Spleen (tissue), 11 donors: ENCODE measurements around the gene MYLK4. TPM values are rescaled to one million over a fixed set of nuclear protein-coding genes. Genes with fewer than 3 reads are reported as not detected.

ENCODE experiments used
- DNase-seq: peaks from one replicate; pipeline ENCODE4 v3.0.0-alpha.2; 2020
- H3K27ac ChIP-seq, 8 donors: fragments of 200-600 bp; sonication (generic) in 7 of 8; 1 replicate in 4 of 8; 2 replicates in 4 of 8; pipeline versions ENCODE4 v1.5.0 to v1.8.0; 2016 to 2021; ENCODE audit warnings: inconsistent platforms in 4 of 8, mild to moderate bottlenecking in 4 of 8, moderate library complexity in 1 of 8
- H3K27me3 ChIP-seq, 7 donors: fragments of 200-600 bp; sonication (generic) in 6 of 7; replicated peaks in 1 of 7; 1 replicate in 4 of 7; 2 replicates in 3 of 7; pipeline versions ENCODE4 v1.5.0 to v1.8.0; 2016 to 2021; ENCODE audit warnings: inconsistent platforms in 3 of 7, mild to moderate bottlenecking in 1 of 7
- H3K36me3 ChIP-seq, 6 donors: fragments of 200-600 bp; sonication (generic) in 5 of 6; 1 replicate in 4 of 6; 2 replicates in 2 of 6; pipeline versions ENCODE4 v1.5.0 to v1.8.0; 2016 to 2021; ENCODE audit warnings: inconsistent platforms in 2 of 6
- H3K4me1 ChIP-seq, 6 donors: fragments of 200-600 bp; sonication (generic) in 5 of 6; 1 replicate in 3 of 6; 2 replicates in 3 of 6; pipeline versions ENCODE4 v1.5.0 to v1.8.0; 2016 to 2021; ENCODE audit warnings: inconsistent platforms in 3 of 6
- H3K4me3 ChIP-seq, 8 donors: fragments of 200-600 bp; sonication (generic) in 7 of 8; 1 replicate in 4 of 8; 2 replicates in 4 of 8; pipeline versions ENCODE4 v1.5.0 to v1.8.0; 2016 to 2021; ENCODE audit warnings: inconsistent platforms in 4 of 8, mild to moderate bottlenecking in 4 of 8, moderate library complexity in 2 of 8
- H3K9me3 ChIP-seq, 8 donors: fragments of 200-600 bp; sonication (generic) in 7 of 8; 1 replicate in 4 of 8; 2 replicates in 4 of 8; pipeline versions ENCODE4 v1.5.0 to v1.8.0; 2016 to 2021; ENCODE audit warnings: inconsistent platforms in 4 of 8
- POLR2A ChIP-seq, 3 donors: fragments of 450-650 bp; IDR thresholded peaks; one replicate each; pipeline ENCODE4 v1.5.1; 2017; ENCODE audit warnings: antibody characterized with exemption in 3 of 3, mild to moderate bottlenecking in 1 of 3
- POLR2AphosphoS5 ChIP-seq, 3 donors: sonication (generic); formaldehyde crosslinking; IDR thresholded peaks; one replicate each; pipeline ENCODE4 v1.5.1; 2017; ENCODE audit warnings: antibody characterized with exemption in 3 of 3
- WGBS, 5 donors: extraction: QIAGEN DNeasy Blood & Tissue Kit in 3 of 5; methylation state at CpG; one replicate each; pipeline versions ENCODE4 v1.1.5 to v1.1.7; 2013 to 2018; 5-methylcytosine and 5-hydroxymethylcytosine counted together
- intact Hi-C: fragments of 100-400 bp; cut with DNase I; formaldehyde crosslinking; loops from one replicate; pipeline ENCODE4 v1.15.0; 2023; ENCODE audit warnings: low total_unique reads
- polyA plus RNA-seq, 3 donors: library from polyadenylated mRNA; stranded (reverse); fragments of 200-250 nt; gene quantifications; one replicate each; pipeline ENCODE4 v1.2.1, GENCODE V29; 2013
- total RNA-seq, 7 donors: library from RNA; depleted of rRNA in 3 of 7; stranded (reverse); fragments of >200 nt in 3 of 7; fragmentation: NEBNext Ultra II Directional in 4 of 7; extraction: Animal tissue kit (Norgen Biotek cat#: 25700) in 4 of 7; gene quantifications; one replicate each; pipeline versions ENCODE4 v1.1.0 to v1.2.1, GENCODE V29; 2016 to 2021
- TF ChIP-seq, protein P1 (sequence below), 11 experiments: fragments of 200-600 bp in 7 of 11; fragments of 450-650 bp in 4 of 11; sonication (generic) in 4 of 11; IDR thresholded peaks in 8 of 11; conservative IDR thresholded peaks in 3 of 11; 1 replicate in 7 of 11; 2 replicates in 4 of 11; pipeline versions ENCODE4 v1.4.0 to v1.8.0; 2016 to 2021; ENCODE audit warnings: antibody characterized with exemption in 11 of 11, inconsistent platforms in 4 of 11, mild to moderate bottlenecking in 1 of 11
- donor health status: healthy with polysubstance abuse.
- donor health status: DM: no; HTN: no; CAD: no; lungs with moderate emphysema.
- donor health status: DM: no; HTN: no; CAD: no.
- donor health status: Bipolar disorder and iron deficiency.
- donor health status: healthy.
- donor health status: DM: no; HTN: no; CAD: no.
- donor health status: DM: yes; HTN: yes; CAD: no.

The MYLK4 gene
- total and polyA plus RNA-seq, 10 donors: 0.21 to 1.9 (median 0.76) TPM

DNA sequence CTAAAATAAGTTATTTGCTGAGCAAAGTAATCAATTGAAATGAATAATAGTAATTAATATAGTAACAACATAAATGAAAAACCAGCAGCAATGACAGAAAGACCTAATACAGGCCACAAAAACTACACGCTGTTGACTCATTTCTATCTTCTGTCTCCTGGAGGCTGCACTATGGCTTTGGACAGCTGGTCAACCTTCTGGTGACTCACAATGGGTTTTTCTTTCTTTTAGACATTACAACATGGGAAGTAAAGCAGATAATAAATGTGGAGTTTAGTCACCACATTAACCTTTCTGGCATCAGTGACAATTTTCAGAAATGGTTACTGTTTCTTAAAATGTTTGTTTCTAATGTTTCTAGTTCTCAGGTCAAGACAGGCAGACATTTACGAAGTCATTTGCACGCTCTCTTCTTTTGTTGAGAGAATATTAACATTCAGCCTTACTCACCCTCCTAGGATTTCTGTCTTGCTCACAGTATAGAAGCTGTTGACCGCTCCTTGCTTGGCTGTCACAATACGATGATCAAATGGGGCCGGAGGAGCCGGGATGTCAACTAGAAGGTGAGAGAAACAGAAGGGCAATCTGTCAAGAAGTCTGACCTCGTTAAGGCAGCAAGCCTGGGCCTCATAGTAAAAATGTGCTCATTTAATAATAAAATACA, 62.2 kb downstream of the MYLK4 start:
- Histone ChIP-seq H3K36me3 (no peaks in the 10 kb centered on the region), H3K4me3 (no peak overlapping the region), H3K9me3 (no peaks in the 10 kb centered on the region), H3K4me1 (no peaks in the 10 kb centered on the region), H3K27me3 (no peaks in the 10 kb centered on the region), H3K27ac (no peak overlapping the region)
- TF ChIP-seq POLR2A (IDR thresholded peaks at IDR 0.05) (no peak), POLR2AphosphoS5 (IDR thresholded peaks at IDR 0.05) (no peak)
- TF ChIP-seq, protein P1, sequence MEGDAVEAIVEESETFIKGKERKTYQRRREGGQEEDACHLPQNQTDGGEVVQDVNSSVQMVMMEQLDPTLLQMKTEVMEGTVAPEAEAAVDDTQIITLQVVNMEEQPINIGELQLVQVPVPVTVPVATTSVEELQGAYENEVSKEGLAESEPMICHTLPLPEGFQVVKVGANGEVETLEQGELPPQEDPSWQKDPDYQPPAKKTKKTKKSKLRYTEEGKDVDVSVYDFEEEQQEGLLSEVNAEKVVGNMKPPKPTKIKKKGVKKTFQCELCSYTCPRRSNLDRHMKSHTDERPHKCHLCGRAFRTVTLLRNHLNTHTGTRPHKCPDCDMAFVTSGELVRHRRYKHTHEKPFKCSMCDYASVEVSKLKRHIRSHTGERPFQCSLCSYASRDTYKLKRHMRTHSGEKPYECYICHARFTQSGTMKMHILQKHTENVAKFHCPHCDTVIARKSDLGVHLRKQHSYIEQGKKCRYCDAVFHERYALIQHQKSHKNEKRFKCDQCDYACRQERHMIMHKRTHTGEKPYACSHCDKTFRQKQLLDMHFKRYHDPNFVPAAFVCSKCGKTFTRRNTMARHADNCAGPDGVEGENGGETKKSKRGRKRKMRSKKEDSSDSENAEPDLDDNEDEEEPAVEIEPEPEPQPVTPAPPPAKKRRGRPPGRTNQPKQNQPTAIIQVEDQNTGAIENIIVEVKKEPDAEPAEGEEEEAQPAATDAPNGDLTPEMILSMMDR (IDR thresholded peaks at IDR 0.05 in 8 of 11, conservative IDR thresholded peaks at IDR 0.05 in 3 of 11): no peak
- WGBS, 5 donors: 88 to 95% (median 89%) methylated on average over 8 of the region's 8 CpGs
- DNase-seq: no peak
- intact Hi-C loops: no loop called here

DNA sequence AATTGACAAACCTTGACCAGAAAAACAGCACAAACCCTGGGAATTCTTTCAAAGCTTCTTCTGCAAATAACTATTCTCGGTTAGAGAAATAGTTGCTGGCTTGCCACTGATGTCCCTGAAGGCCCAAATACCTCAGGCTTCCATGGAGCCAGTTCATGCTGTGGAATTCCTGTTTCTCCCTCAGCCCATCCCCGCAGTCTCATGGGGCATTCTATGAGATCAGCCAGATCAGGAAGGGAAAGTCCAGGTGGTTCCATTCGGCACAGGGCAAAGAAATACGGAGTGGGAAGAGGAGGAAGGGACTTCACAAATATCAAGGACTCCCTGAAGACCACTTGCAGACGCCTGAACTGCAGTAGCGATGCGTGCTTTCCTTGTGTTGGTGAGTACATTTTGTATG, 63.3 kb downstream of the MYLK4 start:
- H3K27ac ChIP-seq: no peak overlapping the region
- TF ChIP-seq, protein P1 (IDR thresholded peaks at IDR 0.05 in 8 of 11, conservative IDR thresholded peaks at IDR 0.05 in 3 of 11): no peak
- TF ChIP-seq POLR2AphosphoS5 (IDR thresholded peaks at IDR 0.05): no peak
- TF ChIP-seq POLR2A (IDR thresholded peaks at IDR 0.05): no peak
- intact Hi-C loops: no loop called here
- no peaks in the 10 kb centered on the region for H3K36me3 ChIP-seq
- no peak overlapping the region for H3K4me3 ChIP-seq
- 66 to 85% (median 78%) methylated on average over 7 of the region's 7 CpGs for WGBS, 5 donors
- no peaks in the 10 kb centered on the region for H3K27me3 ChIP-seq
- H3K4me1 ChIP-seq: no peaks in the 10 kb centered on the region
- H3K9me3 ChIP-seq: no peaks in the 10 kb centered on the region
- no peak for DNase-seq

DNA sequence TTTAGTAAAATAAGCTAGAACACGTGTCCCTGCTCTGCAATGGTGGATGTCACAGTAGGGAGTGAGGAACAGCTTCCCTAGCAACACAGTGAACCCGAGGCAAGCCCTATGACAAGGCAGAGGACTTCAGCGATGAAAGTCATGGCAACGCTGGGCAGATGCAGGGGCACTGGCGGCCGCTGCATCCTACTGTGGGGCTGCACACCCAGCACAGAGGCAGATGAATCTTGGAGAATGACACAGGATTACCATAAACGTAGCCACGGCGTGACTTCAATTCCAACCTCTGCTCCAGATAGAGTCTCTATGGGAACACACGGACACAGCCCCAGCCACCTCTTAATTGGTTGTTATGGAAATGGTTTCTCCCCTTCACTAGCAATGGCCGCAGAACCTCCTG, 64.2 kb downstream of the MYLK4 start:
- WGBS, 5 donors: 82 to 92% (median 88%) methylated on average over 11 of the region's 11 CpGs
- Histone ChIP-seq H3K27me3 (no peaks in the 10 kb centered on the region), H3K36me3 (no peaks in the 10 kb centered on the region), H3K4me1 (no peaks in the 10 kb centered on the region), H3K27ac (no peak overlapping the region), H3K9me3 (no peaks in the 10 kb centered on the region), H3K4me3 (no peak overlapping the region)
- intact Hi-C loops: no loop called here
- TF ChIP-seq POLR2AphosphoS5 (IDR thresholded peaks at IDR 0.05) (no peak), POLR2A (IDR thresholded peaks at IDR 0.05) (no peak)
- TF ChIP-seq, protein P1 (IDR thresholded peaks at IDR 0.05 in 8 of 11, conservative IDR thresholded peaks at IDR 0.05 in 3 of 11): no peak
- no peak for DNase-seq

DNA sequence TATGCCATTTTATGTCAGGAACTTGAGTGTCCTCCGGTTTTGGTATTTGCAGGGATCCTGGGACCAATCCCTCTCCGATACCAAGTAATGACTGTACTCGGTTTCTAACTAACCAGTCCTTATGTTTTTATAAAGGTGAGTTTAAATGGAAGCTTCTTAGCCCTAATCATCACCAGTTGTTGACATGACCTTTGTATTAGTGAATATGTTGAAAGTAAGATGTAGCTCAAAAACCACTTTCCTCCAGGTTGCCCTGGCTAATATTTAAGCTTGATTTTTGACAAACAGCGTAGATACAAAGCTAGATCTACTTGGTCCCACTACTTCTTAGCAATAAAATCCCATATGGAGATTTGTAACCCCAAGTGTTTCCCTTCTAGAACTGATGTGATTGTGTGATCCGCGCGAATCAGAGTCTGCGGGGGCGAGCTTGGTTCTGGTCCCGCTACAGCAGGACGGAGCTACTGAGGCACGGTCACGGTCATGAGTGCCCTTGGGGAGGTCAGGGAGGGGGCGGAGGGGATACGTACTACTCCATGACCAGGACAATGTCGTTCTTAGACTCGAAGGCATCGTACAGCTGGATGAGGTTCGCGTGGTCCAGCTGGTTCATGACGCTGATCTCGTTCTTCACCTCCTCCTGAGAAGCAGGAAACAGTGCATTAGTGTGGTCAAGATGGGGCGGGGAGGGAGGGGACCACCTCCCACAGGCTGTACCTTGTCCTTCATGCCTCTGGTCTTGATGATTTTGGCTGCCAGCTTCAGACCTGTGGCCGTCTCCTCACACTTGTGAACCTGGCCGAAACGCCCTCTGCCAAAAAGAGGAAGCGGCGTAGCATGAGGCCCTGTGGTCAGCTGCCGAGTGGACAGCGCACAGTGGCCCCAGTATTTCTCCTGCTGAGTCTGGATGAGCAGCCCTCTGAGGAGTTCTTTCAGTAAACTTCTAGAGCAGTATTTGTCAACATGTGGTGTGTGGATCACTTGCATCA, 65.7 kb downstream of the MYLK4 start:
- H3K27ac ChIP-seq: no peak overlapping the region
- no peaks in the 10 kb centered on the region for H3K9me3 ChIP-seq
- H3K36me3 ChIP-seq: no peaks in the 10 kb centered on the region
- H3K4me1 ChIP-seq: no peaks in the 10 kb centered on the region
- H3K4me3 ChIP-seq: no peak overlapping the region
- DNase-seq: no peak
- 93 to 96% (median 93%) methylated on average over 30 of the region's 30 CpGs for WGBS, 5 donors
- intact Hi-C loops: no loop called here
- TF ChIP-seq POLR2AphosphoS5 (IDR thresholded peaks at IDR 0.05) (no peak), POLR2A (IDR thresholded peaks at IDR 0.05) (no peak)
- TF ChIP-seq, protein P1 (IDR thresholded peaks at IDR 0.05 in 8 of 11, conservative IDR thresholded peaks at IDR 0.05 in 3 of 11): no peak
- no peaks in the 10 kb centered on the region for H3K27me3 ChIP-seq
